Left lobe of liver (tissue), 2 donors: ENCODE results near the gene ARSA. TPM values are rescaled to one million over a fixed set of nuclear protein-coding genes. Genes with fewer than 3 reads are reported as not detected.
"Not testable (repeated sequence)": the region's sequence is repeated elsewhere in the genome, so short reads cannot be mapped to it uniquely, and the experiment has no call there.

Source experiments
- ATAC-seq: fragments of 200-7000 bp; cut with Tn5 transposase; one replicate; pipeline ENCODE4 v1.9.1; 2020; ENCODE audit warnings: mild to moderate bottlenecking, moderate library complexity
- DNase-seq: peaks from one replicate; pipeline ENCODE4 v3.0.0-alpha.2; 2020; ENCODE audit warnings: low spot score
- total RNA-seq: library from RNA; stranded (reverse); gene quantifications from one replicate; pipeline ENCODE4 v1.2.1, GENCODE V29; 2021
- donor health status: DM: no; HTN: no; CAD: no; lungs with moderate emphysema.
- donor health status: DM: no; HTN: yes; CAD: no.

Gene ARSA
- total RNA-seq, 1 donor from 2014 or later, result 49.0 TPM

GRCh38 chr22:50656122-50657070 is 28.4 kb upstream of the ARSA start:
- ATAC-seq, result peak; percentile 67
- no peak for DNase-seq

- ATAC-seq, DNase-seq: not testable (repeated sequence)
Measured at GRCh38 chr22:50654664-50655063, 26.7 kb upstream of the ARSA start.

GRCh38 chr22:50653256-50653655 is 25.3 kb upstream of the ARSA start:
- no peak for ATAC-seq
- no peak for DNase-seq

GRCh38 chr22:50643821-50644101 is 15.8 kb upstream of the ARSA start:
- ATAC-seq, DNase-seq: not testable (repeated sequence)

GRCh38 chr22:50643021-50643820 is 15.3 kb upstream of the ARSA start:
- ATAC-seq, DNase-seq: not testable (repeated sequence)

- peak; percentile 86 for ATAC-seq
- DNase-seq, result peak; percentile 90
Measured at GRCh38 chr22:50641696-50642607, 14.0 kb upstream of the ARSA start.

- DNase-seq (no peak), ATAC-seq (peak; percentile 25)
Measured at GRCh38 chr22:50640857-50641647, 13.1 kb upstream of the ARSA start.

- DNase-seq (peak; percentile 62), ATAC-seq (peak; percentile 60)
Measured at GRCh38 chr22:50640296-50640695, 12.3 kb upstream of the ARSA start.

GRCh38 chr22:50635591-50635990 is 7.6 kb upstream of the ARSA start:
- DNase-seq (no peak), ATAC-seq (no peak)

GRCh38 chr22:50633771-50634170 is 5.8 kb upstream of the ARSA start:
- DNase-seq (no peak), ATAC-seq (no peak)

GRCh38 chr22:50633086-50633485 is 5.1 kb upstream of the ARSA start:
- no peak for DNase-seq
- ATAC-seq, result no peak

GRCh38 chr22:50630376-50630775 is 2.4 kb upstream of the ARSA start:
- DNase-seq (no peak), ATAC-seq (peak; percentile 8)

- no peak for ATAC-seq
- DNase-seq, result no peak
Measured at GRCh38 chr22:50628543-50629134, 687 bp upstream of the ARSA start.

- ATAC-seq (no peak), DNase-seq (peak; percentile 53)
Measured at GRCh38 chr22:50626850-50627641, 906 bp downstream of the ARSA start.

- peak; percentile 55 for DNase-seq
- no peak for ATAC-seq
Measured at GRCh38 chr22:50626314-50626849, 1.6 kb downstream of the ARSA start.

GRCh38 chr22:50625568-50626313 is 2.2 kb downstream of the ARSA start:
- DNase-seq (peak; percentile 54), ATAC-seq (no peak)

- peak; percentile 45 for DNase-seq
- ATAC-seq, result no peak
Measured at GRCh38 chr22:50625131-50625567, 2.8 kb downstream of the ARSA start.
